Measurements from ENCODE around the gene KIAA1328.

The KIAA1328 gene

DNA sequence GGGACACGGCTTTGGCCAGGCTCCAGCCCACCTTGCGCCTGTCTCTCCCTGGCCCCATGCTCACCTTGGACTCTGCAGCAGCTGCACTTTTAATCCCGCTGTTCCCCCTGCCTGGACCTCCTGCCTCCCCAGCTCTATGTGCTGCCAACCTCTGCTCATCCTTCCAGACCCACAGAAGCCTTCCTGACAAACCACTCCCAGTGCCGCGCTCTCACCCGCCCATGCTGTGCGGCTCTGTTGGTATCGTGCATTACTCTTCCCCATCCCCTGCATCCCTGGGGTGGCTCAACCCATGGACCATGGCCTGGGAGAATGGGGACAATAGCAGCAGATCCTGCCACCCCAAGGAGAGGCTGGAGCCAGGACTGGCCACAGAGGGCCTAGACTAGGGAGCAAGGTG is 433.1 kb downstream of the KIAA1328 start:
- no peak overlapping the region for H3K27ac ChIP-seq
- no peak for TF ChIP-seq ZFX (IDR thresholded peaks at IDR 0.05; ENCODE audit: borderline replicate concordance)
- no peak for TF ChIP-seq CTCF (IDR thresholded peaks at IDR 0.05)

GRCh38 chr18:37264956-37265355 is 436.0 kb downstream of the KIAA1328 start:
- TF ChIP-seq CTCF (IDR thresholded peaks at IDR 0.05) (no peak), ZFX (IDR thresholded peaks at IDR 0.05; ENCODE audit: borderline replicate concordance) (no peak)
- H3K27ac ChIP-seq, result no peak overlapping the region

DNA sequence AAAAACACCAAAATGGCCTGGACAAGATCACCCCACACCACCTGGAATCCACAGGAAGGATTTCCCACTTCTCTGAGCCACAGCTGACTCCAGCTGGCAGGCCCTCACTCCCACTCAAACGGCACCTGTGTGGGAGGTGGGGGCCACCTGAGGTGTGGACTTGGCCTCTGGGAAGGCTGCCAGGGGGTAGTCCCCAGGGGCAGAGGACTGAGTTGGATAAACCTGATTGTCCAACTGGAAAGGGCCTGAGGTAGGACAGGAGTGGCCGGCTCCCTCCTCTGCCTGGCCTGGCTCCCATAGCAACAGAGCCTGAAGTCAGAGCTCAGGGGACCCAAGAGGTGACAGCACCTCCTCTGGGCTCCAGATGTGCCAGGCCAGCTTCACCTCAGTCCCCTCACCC is 436.5 kb downstream of the KIAA1328 start:
- TF ChIP-seq ZFX (IDR thresholded peaks at IDR 0.05; ENCODE audit: borderline replicate concordance), result no peak
- no peak for TF ChIP-seq CTCF (IDR thresholded peaks at IDR 0.05)
- no peak overlapping the region for H3K27ac ChIP-seq

- TF ChIP-seq CTCF (IDR thresholded peaks at IDR 0.05), result peak; percentile 56
- TF ChIP-seq ZFX (IDR thresholded peaks at IDR 0.05; ENCODE audit: borderline replicate concordance), result no peak
- no peak overlapping the region for H3K27ac ChIP-seq
These were observed 437.4 kb downstream of the KIAA1328 start for GRCh38 chr18:37266290-37266689.

DNA sequence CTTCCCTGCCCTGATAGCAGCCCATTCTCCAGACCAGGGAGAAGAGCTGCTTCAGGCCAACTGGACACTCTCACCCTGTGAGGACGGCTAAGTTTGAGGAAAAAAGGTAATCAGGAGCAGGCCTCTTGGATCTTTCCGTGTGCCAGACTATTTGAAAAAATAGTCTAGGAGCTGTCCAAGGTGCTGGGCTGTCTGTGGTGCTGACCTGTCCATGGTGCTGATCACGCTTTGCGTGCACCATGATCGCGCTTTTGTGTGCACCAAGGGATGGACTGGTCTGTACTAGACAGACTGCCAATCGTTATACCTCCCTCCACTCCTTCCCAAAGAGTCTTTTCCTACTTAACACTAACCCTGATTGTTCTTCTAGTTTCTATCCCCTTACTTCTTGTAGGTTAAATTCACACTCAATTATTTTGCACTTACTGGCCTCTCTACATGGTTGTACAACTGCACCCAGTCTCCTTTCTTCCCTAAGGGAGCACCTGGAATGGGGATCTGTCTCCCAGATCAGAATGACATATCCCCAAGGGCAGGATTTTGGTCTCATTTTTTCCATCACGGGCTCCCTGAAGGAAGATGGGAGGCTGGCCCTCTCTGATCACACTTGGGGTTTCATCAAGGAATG is 441.2 kb downstream of the KIAA1328 start:
- H3K27ac ChIP-seq, result no peak overlapping the region
- no peak for TF ChIP-seq CTCF (IDR thresholded peaks at IDR 0.05)
- no peak for TF ChIP-seq ZFX (IDR thresholded peaks at IDR 0.05; ENCODE audit: borderline replicate concordance)

- no peak overlapping the region for H3K27ac ChIP-seq
- TF ChIP-seq ZFX (IDR thresholded peaks at IDR 0.05; ENCODE audit: borderline replicate concordance), result no peak
These were observed 441.7 kb downstream of the KIAA1328 start for GRCh38 chr18:37270666-37271052.

- TF ChIP-seq ZFX (IDR thresholded peaks at IDR 0.05; ENCODE audit: borderline replicate concordance) (no peak), CTCF (IDR thresholded peaks at IDR 0.05) (no peak)
These were observed 443.3 kb downstream of the KIAA1328 start for GRCh38 chr18:37272226-37272625.

DNA sequence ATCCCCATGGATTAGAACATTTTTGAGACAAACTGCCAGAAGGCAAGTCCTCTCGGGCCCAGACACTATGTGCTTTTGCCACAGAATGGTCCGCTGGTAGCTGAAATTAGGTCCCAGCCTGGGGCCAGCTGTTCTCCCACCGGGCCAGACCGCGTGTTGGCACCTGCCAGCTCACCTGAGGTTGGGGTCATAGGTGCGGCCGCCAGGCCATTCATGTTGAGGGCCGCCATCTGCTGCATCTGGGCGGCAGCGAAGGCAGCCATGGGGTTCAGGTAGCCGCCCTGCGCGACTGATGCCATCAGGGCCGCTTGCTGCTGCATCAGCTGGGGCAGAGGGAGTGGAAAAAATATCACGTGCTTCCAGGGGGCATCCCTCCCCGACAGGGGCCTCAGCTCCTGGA is 443.9 kb downstream of the KIAA1328 start:
- TF ChIP-seq ZFX (IDR thresholded peaks at IDR 0.05; ENCODE audit: borderline replicate concordance) (no peak), CTCF (IDR thresholded peaks at IDR 0.05) (no peak)

More at GRCh38 chr18:37272226-37272625, 443.3 kb downstream of the KIAA1328 start:
- H3K27ac ChIP-seq, result no peak overlapping the region

More for the DNA sequence above, 443.9 kb downstream of the KIAA1328 start:
- H3K27ac ChIP-seq, result no peak overlapping the region

Data from 22Rv1 (cell line).